Thyroid gland (tissue), 4 donors: ENCODE results near the gene SIPA1L3.

ENCODE experiments used
- POLR2A ChIP-seq, 2 donors: fragments of 450-650 bp; IDR thresholded peaks; one replicate each; pipeline ENCODE4 v1.6.1; 2017; ENCODE audit warnings: antibody characterized with exemption in 2 of 2, mild to moderate bottlenecking in 2 of 2, moderate library complexity in 1 of 2
- TF ChIP-seq, protein P1 (sequence below), 6 experiments: fragments of 200-600 bp in 3 of 6; fragments of 450-650 bp in 3 of 6; sonication (generic) in 3 of 6; IDR thresholded peaks; one replicate each; pipeline ENCODE4 v1.5.1; 2016 to 2019; ENCODE audit warnings: antibody characterized with exemption in 6 of 6, mild to moderate bottlenecking in 2 of 6, inconsistent platforms in 1 of 6, moderate library complexity in 1 of 6

GRCh38 chr19:38046254-38047048 lies 139.4 kb downstream of the SIPA1L3 start:
- TF ChIP-seq, protein P1, sequence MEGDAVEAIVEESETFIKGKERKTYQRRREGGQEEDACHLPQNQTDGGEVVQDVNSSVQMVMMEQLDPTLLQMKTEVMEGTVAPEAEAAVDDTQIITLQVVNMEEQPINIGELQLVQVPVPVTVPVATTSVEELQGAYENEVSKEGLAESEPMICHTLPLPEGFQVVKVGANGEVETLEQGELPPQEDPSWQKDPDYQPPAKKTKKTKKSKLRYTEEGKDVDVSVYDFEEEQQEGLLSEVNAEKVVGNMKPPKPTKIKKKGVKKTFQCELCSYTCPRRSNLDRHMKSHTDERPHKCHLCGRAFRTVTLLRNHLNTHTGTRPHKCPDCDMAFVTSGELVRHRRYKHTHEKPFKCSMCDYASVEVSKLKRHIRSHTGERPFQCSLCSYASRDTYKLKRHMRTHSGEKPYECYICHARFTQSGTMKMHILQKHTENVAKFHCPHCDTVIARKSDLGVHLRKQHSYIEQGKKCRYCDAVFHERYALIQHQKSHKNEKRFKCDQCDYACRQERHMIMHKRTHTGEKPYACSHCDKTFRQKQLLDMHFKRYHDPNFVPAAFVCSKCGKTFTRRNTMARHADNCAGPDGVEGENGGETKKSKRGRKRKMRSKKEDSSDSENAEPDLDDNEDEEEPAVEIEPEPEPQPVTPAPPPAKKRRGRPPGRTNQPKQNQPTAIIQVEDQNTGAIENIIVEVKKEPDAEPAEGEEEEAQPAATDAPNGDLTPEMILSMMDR (IDR thresholded peaks at IDR 0.05) = no peak
- no peak for TF ChIP-seq POLR2A (IDR thresholded peaks at IDR 0.05)
